AML-193 (cell line): Measurements from ENCODE around the gene OR1E2.
"Not testable (repeated sequence)": the region's sequence is repeated elsewhere in the genome, so short reads cannot be mapped to it uniquely, and the experiment has no call there.

Experiments used
- DNase-seq, 2 experiments: peaks; one replicate each; lab custom pipeline; 2025; lab: John Stamatoyannopoulos, UW

The OR1E2 gene

GRCh38 chr17:3397801-3398200, 35.8 kb downstream of the OR1E2 start:
- not testable (repeated sequence) for DNase-seq

GRCh38 chr17:3389791-3390190, 43.9 kb downstream of the OR1E2 start:
- DNase-seq = no peak

GRCh38 chr17:3385869-3386816, 47.5 kb downstream of the OR1E2 start, which contains the start of gene OR3A2:
OR3A2 (minus strand) TSS chr17:3386308.
- DNase-seq = no peak
